HCT116 (cell line): Measurements from ENCODE around the gene TDRD9. TPM values are rescaled to one million over a fixed set of nuclear protein-coding genes. Genes with fewer than 3 reads are reported as not detected.

Experiments
- ATAC-seq: fragments of 200-7000 bp; cut with Tn5 transposase; 2 replicates; pipeline ENCODE4 v1.9.1; 2020; ENCODE audit warnings: mild to moderate bottlenecking, moderate library complexity
- BruUV-seq: library from RNA; stranded (reverse); fragments of 400-500 nt; replicated peaks from 2 replicates; lab custom pipeline; 2021; lab: Mats Ljungman, UMichigan
- CTCF ChIA-PET: fragments of 300-600 bp; sonication (Branson Sonifier 250); formaldehyde crosslinking; loops from one replicate; lab custom pipeline; 2021; ENCODE audit warnings: antibody characterized with exemption; lab: Charles Lee
- POLR2A ChIA-PET: fragments of 300-600, 350-600 bp; sonication (Branson Sonifier 250); formaldehyde crosslinking; loops from one replicate; lab custom pipeline; 2021; ENCODE audit warnings: antibody characterized with exemption; lab: Charles Lee
- RAD21 ChIA-PET, 2 experiments: fragments of 300-600 bp; sonication (Branson Sonifier 250); formaldehyde crosslinking; loops; one replicate each; lab custom pipeline; 2023; ENCODE audit warnings: low total read pairs in 2 of 2; ENCODE audit not compliant: uncharacterized antibody in 2 of 2, unreplicated experiment in 2 of 2, low non-redundant PET in 1 of 2; lab: Charles Lee
- DNase-seq: peaks from one replicate; pipeline ENCODE4 v3.0.0-alpha.2; 2010; ENCODE audit warnings: low read depth, low spot score
- H2AFZ ChIP-seq: fragments of 200-600 bp; shearing (Covaris generic), sonication (generic); 2 replicates; pipeline ENCODE4 v1.6.1; 2017; ENCODE audit warnings: low read depth, mixed run types, mixed read lengths, antibody characterized with exemption, low read length; ENCODE audit not compliant: poor library complexity, severe bottlenecking
- H3K27ac ChIP-seq: 2 replicates; pipeline ENCODE4 v1.5.1; 2012; ENCODE audit warnings: low read depth, low read length
- H3K27me3 ChIP-seq: fragments of 200-600 bp; sonication (generic); 2 replicates; pipeline ENCODE4 v1.6.1; 2016; ENCODE audit warnings: mixed run types, low read length, mixed read lengths; ENCODE audit not compliant: insufficient read depth
- H3K36me3 ChIP-seq, 2 experiments: fragments of 200-500 bp in 1 of 2; fragments of 200-600 bp in 1 of 2; sonication (Bioruptor generic) in 1 of 2; sonication (generic) in 1 of 2; 2 replicates each; pipeline versions ENCODE4 v1.5.1 to v1.6.1; 2014 to 2016; ENCODE audit warnings: low read length in 2 of 2, inconsistent platforms in 1 of 2, mixed read lengths in 1 of 2, mixed run types in 1 of 2; ENCODE audit not compliant: insufficient read depth in 2 of 2, control insufficient read depth in 1 of 2
- H3K4me1 ChIP-seq, 2 experiments: fragments of 200-600 bp in 1 of 2; sonication (generic) in 1 of 2; 2 replicates each; pipeline versions ENCODE4 v1.5.1 to v1.6.1; 2012 to 2017; ENCODE audit warnings: low read length in 2 of 2, inconsistent platforms in 1 of 2, mild to moderate bottlenecking in 1 of 2, mixed read lengths in 1 of 2, mixed run types in 1 of 2, moderate library complexity in 1 of 2; ENCODE audit not compliant: insufficient read depth in 2 of 2, control insufficient read depth in 1 of 2
- H3K4me2 ChIP-seq: fragments of 200-600 bp; sonication (generic); 2 replicates; pipeline ENCODE4 v1.6.1; 2017; ENCODE audit warnings: mixed run types, low read length, mixed read lengths
- H3K4me3 ChIP-seq, 2 experiments: fragments of 200-600 bp in 1 of 2; sonication (generic) in 1 of 2; replicated peaks in 1 of 2; 2 replicates each; pipeline ENCODE4 v1.5.1; 2011 to 2016; ENCODE audit warnings: low read length in 2 of 2, control low read depth in 1 of 2, low read depth in 1 of 2, mild to moderate bottlenecking in 1 of 2, mixed read lengths in 1 of 2, mixed run types in 1 of 2
- H3K79me2 ChIP-seq: fragments of 200-600 bp; sonication (generic); 2 replicates; pipeline ENCODE4 v1.6.1; 2017; ENCODE audit warnings: mild to moderate bottlenecking, mixed run types, low read length, moderate library complexity, mixed read lengths; ENCODE audit not compliant: insufficient read depth
- H3K9ac ChIP-seq: fragments of 200-600 bp; sonication (generic); 2 replicates; pipeline ENCODE4 v1.6.1; 2016; ENCODE audit warnings: low read length, mixed read lengths
- H3K9me2 ChIP-seq: fragments of 200-600 bp; sonication (generic), shearing (Covaris generic); 2 replicates; pipeline ENCODE4 v1.6.1; 2017; ENCODE audit warnings: mixed run types, mild to moderate bottlenecking, moderate library complexity; ENCODE audit not compliant: insufficient read depth
- H3K9me3 ChIP-seq, 2 experiments: fragments of 200-500 bp in 1 of 2; fragments of 200-600 bp in 1 of 2; sonication (Bioruptor generic) in 1 of 2; sonication (generic) in 1 of 2; 2 replicates each; pipeline ENCODE4 v1.6.1; 2014 to 2017; ENCODE audit warnings: low read length in 2 of 2, mixed read lengths in 2 of 2, inconsistent platforms in 1 of 2, low read depth in 1 of 2, mild to moderate bottlenecking in 1 of 2, mixed run types in 1 of 2, moderate library complexity in 1 of 2; ENCODE audit not compliant: control insufficient read depth in 1 of 2, insufficient read depth in 1 of 2
- H4K20me1 ChIP-seq: fragments of 200-600 bp; sonication (generic), shearing (Covaris generic); 2 replicates; pipeline ENCODE4 v1.6.1; 2017; ENCODE audit warnings: mixed run types, mild to moderate bottlenecking, moderate library complexity; ENCODE audit not compliant: insufficient read depth
- CBX3 ChIP-seq: IDR thresholded peaks from 2 replicates; pipeline ENCODE4 v1.6.1; 2012; ENCODE audit warnings: low read depth
- CEBPB ChIP-seq: IDR thresholded peaks from 2 replicates; pipeline ENCODE4 v1.6.1; 2012; ENCODE audit warnings: low read depth
- EGR1 ChIP-seq: IDR thresholded peaks from 2 replicates; pipeline ENCODE4 v1.6.1; 2012; ENCODE audit warnings: low read depth
- ELF1 ChIP-seq: IDR thresholded peaks from 2 replicates; pipeline ENCODE4 v1.6.1; 2012; ENCODE audit warnings: low read depth, borderline replicate concordance
- EZH2 ChIP-seq: fragments of 200-600 bp; sonication (generic); IDR thresholded peaks from 2 replicates; pipeline ENCODE4 v1.6.1; 2017; ENCODE audit warnings: antibody characterized with exemption, mixed run types
- EZH2phosphoT487 ChIP-seq: fragments of 200-600 bp; IDR thresholded peaks from 2 replicates; pipeline ENCODE4 v1.6.1; 2018; ENCODE audit warnings: antibody characterized with exemption, borderline replicate concordance
- FOSL1 ChIP-seq: IDR thresholded peaks from 2 replicates; pipeline ENCODE4 v1.6.1; 2012; ENCODE audit warnings: low read depth
- JUND ChIP-seq: IDR thresholded peaks from 2 replicates; pipeline ENCODE4 v1.6.1; 2012
- SIN3A ChIP-seq: IDR thresholded peaks from 2 replicates; pipeline ENCODE4 v1.6.1; 2012; ENCODE audit warnings: low read depth
- SP1 ChIP-seq: IDR thresholded peaks from 2 replicates; pipeline ENCODE4 v1.6.1; 2012; ENCODE audit warnings: low read depth
- SRF ChIP-seq: IDR thresholded peaks from 2 replicates; pipeline ENCODE4 v1.6.1; 2012; ENCODE audit warnings: low read depth
- TCF7L2 ChIP-seq: IDR thresholded peaks from 2 replicates; pipeline ENCODE4 v1.7.0; 2011; ENCODE audit warnings: borderline replicate concordance, inconsistent platforms; ENCODE audit not compliant: insufficient read depth, insufficient read length; ENCODE audit errors: extremely low read depth
- YY1 ChIP-seq: IDR thresholded peaks from 2 replicates; pipeline ENCODE4 v1.6.1; 2011; ENCODE audit warnings: low read length, low read depth, moderate library complexity, mild to moderate bottlenecking; ENCODE audit not compliant: insufficient replicate concordance; ENCODE audit errors: extremely low read depth
- ZFX ChIP-seq: fragments of 450-650 bp; IDR thresholded peaks from 2 replicates; pipeline ENCODE4 v1.6.1; 2017
- intact Hi-C: fragments of 100-400 bp; cut with micrococcal nuclease; formaldehyde crosslinking; loops from 2 replicates; pipeline ENCODE4 v1.10.0; 2022
- total RNA-seq: library from RNA; stranded (reverse); gene quantifications from one replicate; pipeline ENCODE4 v1.2.1, GENCODE V29; 2021; ENCODE audit not compliant: unreplicated experiment
- TF ChIP-seq, protein P1 (sequence below), 3 experiments: fragments of 200-600 bp in 1 of 3; sonication (generic) in 1 of 3; IDR thresholded peaks in 2 of 3; conservative IDR thresholded peaks in 1 of 3; 2 replicates each; pipeline ENCODE4 v1.5.1; 2012 to 2017; ENCODE audit warnings: low read depth in 2 of 3, low read length in 2 of 3, antibody characterized with exemption in 1 of 3, borderline replicate concordance in 1 of 3, control low read depth in 1 of 3, mild to moderate bottlenecking in 1 of 3, mixed read lengths in 1 of 3, mixed run types in 1 of 3, moderate library complexity in 1 of 3; ENCODE audit not compliant: insufficient read depth in 1 of 3

The TDRD9 gene
- total RNA-seq, 1 experiment from 2014 or later = not detected

DNA sequence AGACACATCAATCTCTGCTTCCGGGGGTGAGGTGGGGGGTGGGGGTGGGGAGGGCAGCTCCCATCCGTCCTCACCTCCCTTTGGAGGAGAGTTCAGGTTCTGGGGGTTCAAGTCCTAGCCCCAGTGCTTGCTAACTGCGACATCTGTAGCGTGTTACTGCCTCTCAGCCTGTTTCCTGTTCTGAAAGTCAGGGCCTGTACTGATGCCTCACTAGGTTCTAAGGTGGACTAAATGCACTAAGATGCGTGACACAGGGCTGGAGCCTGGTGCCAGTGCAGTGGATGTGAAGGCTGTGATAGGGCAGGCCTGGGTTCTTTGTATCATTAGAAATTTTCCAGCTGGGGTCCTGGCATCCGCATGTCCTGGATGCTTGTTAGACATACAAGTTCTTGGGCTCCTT is 17.3 kb upstream of the TDRD9 start:
- DNase-seq = no peak
- no peak for ATAC-seq
- Histone ChIP-seq H3K36me3 (peaks cover 24 to 26% of the 10 kb centered on the region in 2 experiments; a peak in 3 of 4 replicates), H3K4me3 (no peak overlapping the region), H3K4me1 (peaks cover 5 to 11% of the 10 kb centered on the region in 2 experiments; a peak in 3 of 4 replicates), H3K27me3 (no peaks in the 10 kb centered on the region), H3K9me2 (no peaks in the 10 kb centered on the region), H3K9ac (no peak overlapping the region; the same call in 1 of the 2 replicates), H2AFZ (no peak overlapping the region), H3K4me2 (no peak overlapping the region), H3K27ac (no peak overlapping the region), H4K20me1 (peaks cover 4% of the 10 kb centered on the region; the same call in 1 of the 2 replicates)
- ChIA-PET RAD21 (interaction anchor here in 1 of 2 experiments (1.0 to 1.1 kb wide), 2 partner anchors 94 to 103 kb away, joined by 3 to 5 read pairs; no protein-coding TSS in a partner anchor), POLR2A (interaction anchor here (1.0 kb wide), 1 partner anchor 11 kb away, joined by 3 read pairs; no protein-coding TSS in a partner anchor)
- intact Hi-C loops = loop anchor here (1.0 kb wide), 3 partner anchors 10 to 190 kb away; no protein-coding TSS in a partner anchor
- no peak for TF ChIP-seq EZH2phosphoT487
- TF ChIP-seq CEBPB = no peak
- TF ChIP-seq EZH2 = no peak
- no peak for TF ChIP-seq CBX3
- TF ChIP-seq SP1 = no peak
- TF ChIP-seq, all 23 proteins: peak for 0
- CTCF ChIA-PET = interaction anchor here (1.2 to 1.7 kb wide), 4 partner anchors 10 to 102 kb away, joined by 4 to 25 read pairs (median 14); no protein-coding TSS in a partner anchor
- H3K9me3 ChIP-seq = no peaks in the 10 kb centered on the region
- peaks cover 25% of the 10 kb centered on the region for H3K79me2 ChIP-seq
- no TSS peak for BruUV-seq

DNA sequence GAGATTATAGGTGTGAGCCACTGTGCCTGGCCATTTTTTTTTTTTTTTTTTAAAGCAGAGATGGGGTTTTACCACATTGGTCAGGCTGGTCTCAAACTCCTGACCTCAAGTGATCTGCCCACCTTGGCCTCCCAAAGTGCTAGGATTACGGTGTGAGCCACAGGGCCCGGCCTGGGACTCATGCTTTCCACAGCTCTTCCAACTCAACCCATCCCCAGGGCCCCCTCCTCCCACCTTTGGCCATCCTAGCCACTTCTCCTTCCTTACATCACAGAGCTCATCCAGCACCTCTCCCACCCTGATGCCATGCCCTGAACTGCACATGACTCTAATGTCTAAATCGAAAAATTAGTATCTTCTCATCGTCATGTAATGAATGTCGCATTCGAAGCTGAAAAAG is 12.6 kb upstream of the TDRD9 start:
- no peak overlapping the region for H3K4me2 ChIP-seq
- no peak for DNase-seq
- TF ChIP-seq EZH2phosphoT487 (no peak), CEBPB (no peak), YY1 (no peak), SRF (no peak), ZFX (no peak), CBX3 (no peak), ELF1 (no peak), EGR1 (no peak), SP1 (no peak), JUND (no peak), TCF7L2 (no peak), SIN3A (no peak), FOSL1 (no peak)
- TF ChIP-seq, protein P1, sequence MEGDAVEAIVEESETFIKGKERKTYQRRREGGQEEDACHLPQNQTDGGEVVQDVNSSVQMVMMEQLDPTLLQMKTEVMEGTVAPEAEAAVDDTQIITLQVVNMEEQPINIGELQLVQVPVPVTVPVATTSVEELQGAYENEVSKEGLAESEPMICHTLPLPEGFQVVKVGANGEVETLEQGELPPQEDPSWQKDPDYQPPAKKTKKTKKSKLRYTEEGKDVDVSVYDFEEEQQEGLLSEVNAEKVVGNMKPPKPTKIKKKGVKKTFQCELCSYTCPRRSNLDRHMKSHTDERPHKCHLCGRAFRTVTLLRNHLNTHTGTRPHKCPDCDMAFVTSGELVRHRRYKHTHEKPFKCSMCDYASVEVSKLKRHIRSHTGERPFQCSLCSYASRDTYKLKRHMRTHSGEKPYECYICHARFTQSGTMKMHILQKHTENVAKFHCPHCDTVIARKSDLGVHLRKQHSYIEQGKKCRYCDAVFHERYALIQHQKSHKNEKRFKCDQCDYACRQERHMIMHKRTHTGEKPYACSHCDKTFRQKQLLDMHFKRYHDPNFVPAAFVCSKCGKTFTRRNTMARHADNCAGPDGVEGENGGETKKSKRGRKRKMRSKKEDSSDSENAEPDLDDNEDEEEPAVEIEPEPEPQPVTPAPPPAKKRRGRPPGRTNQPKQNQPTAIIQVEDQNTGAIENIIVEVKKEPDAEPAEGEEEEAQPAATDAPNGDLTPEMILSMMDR (IDR thresholded peaks at IDR 0.05 in 2 of 3, conservative IDR thresholded peaks at IDR 0.05 in 1 of 3; ENCODE audit: borderline replicate concordance in 1 of 3, insufficient read depth in 1 of 3, low read depth in 2 of 3, low read length in 2 of 3) = no peak
- TF ChIP-seq, all 23 proteins: peak for 0
- Histone ChIP-seq H3K27ac (no peak overlapping the region), H4K20me1 (peaks cover 4% of the 10 kb centered on the region; the same call in 1 of the 2 replicates), H3K79me2 (peaks cover 71% of the 10 kb centered on the region), H3K9me2 (no peaks in the 10 kb centered on the region), H3K27me3 (no peaks in the 10 kb centered on the region), H3K9me3 (no peaks in the 10 kb centered on the region), H3K36me3 (peaks cover 29 to 31% of the 10 kb centered on the region in 2 experiments), H3K4me3 (no peak overlapping the region), H2AFZ (no peak overlapping the region), H3K9ac (no peak overlapping the region), H3K4me1 (peaks cover 4 to 7% of the 10 kb centered on the region in 2 experiments; a peak in 3 of 4 replicates)
- ChIA-PET POLR2A (no interaction called here), RAD21 (no interaction called here), CTCF (no interaction called here)
- ATAC-seq = no peak
- intact Hi-C loops = no loop called here
- no TSS peak for BruUV-seq
